ENCODE results near the gene WWC2.
"Not testable (repeated sequence)": the region's sequence is repeated elsewhere in the genome, so short reads cannot be mapped to it uniquely, and the experiment has no call there.

WWC2 gene

DNA sequence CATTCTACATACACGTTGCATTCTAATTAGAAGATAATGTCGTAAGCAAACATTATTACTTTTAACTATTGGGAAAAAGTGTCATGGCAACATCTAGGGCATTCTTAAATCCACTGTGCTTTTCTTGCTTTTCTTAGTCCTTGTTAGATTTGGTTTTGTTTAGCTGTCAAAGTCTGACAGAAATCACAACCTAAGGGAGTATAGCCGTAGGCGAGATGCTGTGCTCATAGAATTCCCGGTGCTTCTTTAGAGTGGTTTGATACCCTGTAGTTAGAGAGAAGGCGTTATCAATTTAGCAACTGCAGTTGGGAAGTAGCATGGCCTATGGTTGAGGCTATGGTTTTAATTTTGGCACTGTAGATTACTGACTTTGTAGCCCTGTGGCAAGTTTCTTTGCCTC, 45.7 kb downstream of the WWC2 start:
- DNase-seq: no peak

DNA sequence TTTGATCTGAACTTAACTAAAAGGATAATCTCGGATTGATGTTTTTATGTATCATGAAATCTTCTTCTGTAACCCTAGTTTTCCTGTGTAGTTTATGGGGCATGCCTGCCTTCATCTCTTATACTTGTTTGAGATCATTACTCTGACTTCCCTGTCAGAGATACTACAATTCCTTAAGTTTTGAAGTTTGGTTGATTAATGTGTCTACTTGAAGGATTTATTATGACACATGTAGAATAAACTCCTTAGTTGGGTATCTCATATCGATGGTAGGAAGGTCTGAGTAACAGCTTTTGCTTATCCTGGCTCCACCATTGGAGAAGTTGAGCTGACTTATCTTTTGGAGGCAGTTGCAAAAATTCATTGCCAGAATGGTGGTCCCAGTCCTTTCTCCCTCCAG, 46.7 kb downstream of the WWC2 start:
- DNase-seq: no peak

DNA sequence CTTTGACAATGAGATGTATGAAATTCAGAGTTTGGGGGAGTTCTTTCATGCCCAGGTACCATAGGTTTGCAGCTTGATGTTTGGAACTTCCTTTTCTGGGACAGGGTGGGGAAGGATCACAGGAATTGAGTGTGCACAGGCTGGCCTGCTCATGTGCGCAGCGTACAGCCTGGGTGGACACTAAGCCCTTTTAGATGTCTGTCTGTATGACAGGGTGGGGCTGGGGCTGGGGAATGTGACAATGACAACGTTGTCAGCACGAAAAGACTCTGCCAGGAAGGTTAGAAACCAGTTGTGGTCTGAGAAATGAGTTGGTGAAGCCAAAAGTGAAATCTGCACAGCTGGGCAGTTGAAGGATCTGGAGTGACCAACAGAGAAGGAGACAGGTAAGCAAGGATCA, 47.4 kb downstream of the WWC2 start:
- DNase-seq: no peak

DNA sequence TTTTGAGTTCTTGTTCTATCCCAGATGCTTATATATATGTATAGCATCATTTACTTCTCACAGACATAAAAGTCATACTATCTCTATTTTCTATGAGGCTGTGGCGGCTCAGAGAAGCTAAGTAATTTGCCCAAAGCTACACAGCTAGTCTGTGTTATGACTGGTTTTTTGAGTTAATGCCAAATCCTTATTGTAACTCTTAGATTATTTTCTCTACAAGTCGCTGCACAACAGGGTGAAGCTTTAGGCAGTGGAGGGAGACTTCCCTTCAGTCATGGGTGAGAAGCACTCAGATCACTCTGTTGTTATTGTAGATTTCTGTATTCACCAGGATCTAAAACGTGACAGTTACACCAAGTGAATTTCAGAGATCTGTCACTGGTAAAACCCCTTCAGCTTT, 48.1 kb downstream of the WWC2 start:
- DNase-seq: no peak

DNA sequence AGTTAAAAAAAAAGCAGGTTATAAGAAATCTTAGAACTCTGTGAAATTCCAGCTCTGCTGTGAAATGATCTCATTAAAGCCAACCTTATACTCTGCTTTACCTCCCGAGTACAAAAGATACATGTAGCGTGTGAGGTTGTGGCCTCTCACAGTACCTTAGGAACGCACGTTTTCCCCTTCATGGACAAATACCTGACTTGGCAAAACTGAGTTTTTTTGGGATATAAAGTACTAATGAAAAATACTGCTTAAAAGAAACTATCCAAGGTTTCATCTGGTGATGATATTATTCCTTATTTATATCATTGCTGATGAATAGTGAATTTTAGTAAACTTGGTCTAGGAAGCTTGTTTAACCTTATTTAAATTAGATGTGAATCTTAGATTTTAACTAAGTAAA, 48.9 kb downstream of the WWC2 start:
- DNase-seq: no peak

DNA sequence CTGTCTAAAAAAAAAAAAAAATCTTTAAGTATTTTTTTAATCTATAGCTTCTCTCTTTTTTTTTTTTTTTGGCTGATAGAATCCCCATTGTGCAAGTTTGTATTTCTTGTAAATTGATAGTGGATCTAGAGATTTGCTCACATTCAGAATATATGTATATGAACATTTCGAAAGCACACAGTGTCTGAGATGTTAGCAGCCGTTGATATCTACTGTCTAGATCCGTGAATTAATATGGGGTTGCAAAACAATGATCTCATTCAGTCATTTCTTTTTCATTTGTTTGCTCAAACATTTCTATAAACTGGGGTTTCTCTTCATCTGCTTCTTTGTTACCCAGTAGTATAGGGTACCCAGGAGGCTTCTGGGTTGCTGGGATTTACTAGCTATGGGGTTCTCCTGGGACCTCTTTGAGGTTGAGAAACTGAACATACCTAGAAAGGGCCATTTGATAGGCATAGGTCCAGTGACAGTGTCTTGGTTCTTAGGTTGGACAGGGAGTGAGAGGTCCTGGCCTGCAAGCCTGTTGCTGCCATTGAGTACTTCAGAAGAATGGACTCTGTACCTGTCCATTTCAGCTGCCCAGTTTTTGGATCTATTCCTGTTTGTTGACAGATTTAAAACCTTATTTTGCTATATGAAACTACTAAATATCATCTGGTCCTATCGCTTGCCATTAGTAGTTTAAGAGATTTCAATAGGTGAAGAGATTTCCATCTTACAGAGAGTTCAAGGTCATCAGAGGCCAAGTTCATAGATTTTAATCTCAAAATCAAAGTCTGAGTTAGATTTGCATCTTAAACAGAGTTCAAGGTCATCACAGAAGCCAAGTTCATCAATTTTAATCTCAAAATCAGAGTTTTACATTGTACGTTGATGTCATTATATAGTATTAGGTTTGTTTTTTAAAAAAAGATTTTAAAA, 50.8 kb downstream of the WWC2 start:
- no peak for DNase-seq

DNA sequence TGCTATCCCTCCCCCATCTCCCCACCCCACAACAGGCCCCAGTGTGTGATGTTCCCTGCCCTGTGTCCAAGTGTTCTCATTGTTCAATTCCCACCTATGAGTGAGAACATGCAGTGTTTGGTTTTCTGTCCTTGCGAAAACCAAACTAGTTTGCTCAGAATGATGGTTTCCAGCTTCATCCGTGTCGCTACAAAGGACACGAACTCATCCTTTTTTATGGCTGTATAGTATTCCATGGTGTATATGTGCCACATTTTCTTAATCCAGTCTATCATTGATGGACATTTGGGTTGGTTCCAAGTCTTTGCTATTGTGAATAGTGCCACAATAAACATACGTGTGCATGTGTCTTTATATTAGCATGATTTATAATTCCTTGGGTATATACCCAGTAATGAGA, 51.6 kb downstream of the WWC2 start:
- DNase-seq: not testable (repeated sequence)

DNA sequence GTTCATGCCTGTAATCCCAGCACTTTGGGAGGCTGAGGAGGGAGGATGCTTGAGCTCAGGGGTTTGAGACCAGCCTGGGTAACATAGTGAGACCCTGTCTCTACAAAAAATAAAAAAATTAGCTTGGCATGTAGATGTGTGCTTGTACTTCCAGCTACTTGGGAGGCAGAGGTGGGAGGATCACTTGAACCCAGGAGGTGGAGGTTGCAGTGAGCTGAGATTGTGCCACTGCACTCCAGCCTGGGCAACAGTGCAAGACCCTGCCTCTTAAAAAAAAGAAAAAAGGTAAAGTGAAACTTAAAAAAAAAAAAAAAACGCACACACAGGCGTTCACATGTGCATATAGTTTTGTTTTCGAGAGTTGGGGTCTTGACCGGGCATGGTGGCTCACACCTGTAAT, 53.2 kb downstream of the WWC2 start:
- not testable (repeated sequence) for DNase-seq

DNA sequence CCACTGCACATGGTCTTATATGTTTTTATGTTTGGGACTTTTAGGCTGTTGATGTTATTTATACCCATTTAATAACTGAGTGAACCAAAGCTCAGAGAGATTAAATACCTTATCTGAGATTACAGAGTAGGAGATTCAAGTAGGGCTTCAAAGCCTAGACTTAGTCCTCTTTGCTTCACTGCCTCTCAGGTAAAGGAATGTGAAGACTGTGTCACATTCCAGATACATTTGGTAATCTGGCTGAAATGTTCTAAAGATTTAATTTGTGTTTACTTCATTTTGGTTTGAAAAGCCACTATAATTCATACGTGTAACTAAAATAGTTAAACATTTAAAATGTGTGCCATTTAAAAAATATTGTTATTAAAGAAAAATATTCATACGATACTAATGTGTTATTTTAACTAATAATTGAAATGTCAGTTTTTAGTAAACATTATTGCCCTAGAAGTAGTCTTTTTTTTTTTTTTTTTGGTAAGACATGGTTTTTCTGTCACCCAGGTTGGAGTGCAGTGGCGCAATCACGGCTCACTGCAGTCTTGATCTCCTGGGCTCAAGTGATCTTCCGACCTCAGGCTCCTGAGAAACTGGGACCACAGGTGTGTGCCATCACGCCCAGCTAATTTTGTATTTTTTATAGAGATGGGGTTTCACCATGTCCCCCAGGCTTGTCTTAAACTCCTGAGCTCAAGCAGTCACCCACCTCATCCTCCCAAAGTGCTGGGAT, 54.3 kb downstream of the WWC2 start:
- DNase-seq: no peak

DNA sequence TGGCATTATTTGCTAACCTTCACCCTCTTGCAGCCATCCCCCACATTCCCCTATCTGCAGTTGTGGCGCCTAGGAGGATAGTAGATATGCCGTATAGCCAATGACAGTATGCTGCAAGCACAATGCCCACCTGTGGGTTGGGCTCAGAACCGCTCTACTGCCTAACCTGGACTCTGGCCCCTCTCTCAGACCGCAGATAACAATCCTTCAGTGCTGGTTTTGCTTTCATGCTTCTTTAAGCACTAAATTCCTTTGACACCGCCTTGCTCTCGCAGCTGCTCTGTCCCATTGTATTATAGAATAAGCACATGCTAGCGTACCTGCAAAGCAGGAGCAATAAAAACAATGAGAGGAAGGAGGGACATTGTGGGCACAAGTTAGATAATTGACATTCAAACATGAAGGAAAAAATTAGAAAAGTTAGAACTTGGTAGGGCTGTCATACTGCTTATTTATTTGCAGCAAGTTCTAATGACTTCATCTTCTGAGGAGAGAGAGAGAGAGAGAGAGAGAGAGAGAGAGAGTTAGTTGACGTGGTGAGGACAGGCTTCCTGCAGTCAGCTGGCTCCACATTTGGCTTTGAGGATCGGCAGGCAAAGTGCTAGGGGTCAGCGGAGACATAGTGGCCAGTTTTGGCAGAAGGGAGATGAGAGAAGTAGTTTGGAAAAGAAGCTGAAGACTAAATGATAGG, 55.8 kb downstream of the WWC2 start:
- no peak for DNase-seq

DNA sequence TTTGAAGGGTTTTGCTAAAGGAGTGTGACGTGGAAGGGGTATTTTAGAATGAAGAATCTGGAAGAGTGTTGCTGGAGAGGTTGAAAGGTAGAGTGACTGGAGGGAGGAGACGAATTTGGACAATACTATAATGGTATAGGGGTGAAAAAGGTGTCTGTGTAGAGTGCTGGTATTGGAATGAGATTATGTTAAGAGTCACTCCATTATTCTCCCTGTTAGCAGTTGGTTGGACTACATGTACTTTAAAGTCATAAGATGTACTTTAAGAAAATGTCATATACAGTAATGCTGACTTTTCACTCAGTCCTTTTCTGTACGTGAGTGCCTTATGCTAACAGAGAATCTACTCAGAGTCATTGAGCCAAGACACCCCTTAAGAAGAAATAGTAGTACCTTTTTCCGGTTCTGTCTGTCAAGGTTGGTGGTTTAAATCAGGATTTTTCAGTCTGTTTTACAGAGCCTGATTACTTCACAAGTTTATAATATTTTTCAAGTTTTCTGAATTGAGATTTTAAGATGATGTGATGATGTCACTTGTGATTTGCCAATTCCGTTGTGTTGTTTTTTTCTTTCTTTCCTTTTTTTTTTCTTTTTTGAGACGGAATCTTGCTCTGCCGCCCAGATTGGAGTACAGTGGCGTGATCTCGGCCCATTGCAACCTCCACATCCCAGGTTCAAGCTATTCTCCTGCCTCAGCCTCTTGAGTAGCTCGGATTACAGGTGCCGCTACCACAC, 56.6 kb downstream of the WWC2 start:
- no peak for DNase-seq

DNA sequence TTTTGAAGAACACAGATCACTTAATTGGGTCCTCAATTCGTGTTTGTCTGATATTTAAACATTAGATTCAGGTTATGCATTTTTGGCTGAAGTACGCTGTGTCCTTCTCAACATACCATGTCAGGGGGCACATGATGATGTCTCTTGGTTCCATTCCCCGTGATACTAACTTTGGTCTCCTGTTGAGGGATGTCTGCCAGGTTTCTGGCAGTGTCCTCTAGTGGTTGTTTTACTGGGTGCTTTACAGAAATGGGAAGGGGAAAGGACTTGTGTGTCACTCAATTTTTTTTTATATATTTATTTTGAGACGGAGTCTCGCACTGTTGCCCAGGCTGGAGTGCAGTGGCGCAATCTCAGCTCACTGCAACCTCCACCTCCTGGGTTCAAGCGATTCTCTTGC, 58.2 kb downstream of the WWC2 start:
- DNase-seq: no peak

DNA sequence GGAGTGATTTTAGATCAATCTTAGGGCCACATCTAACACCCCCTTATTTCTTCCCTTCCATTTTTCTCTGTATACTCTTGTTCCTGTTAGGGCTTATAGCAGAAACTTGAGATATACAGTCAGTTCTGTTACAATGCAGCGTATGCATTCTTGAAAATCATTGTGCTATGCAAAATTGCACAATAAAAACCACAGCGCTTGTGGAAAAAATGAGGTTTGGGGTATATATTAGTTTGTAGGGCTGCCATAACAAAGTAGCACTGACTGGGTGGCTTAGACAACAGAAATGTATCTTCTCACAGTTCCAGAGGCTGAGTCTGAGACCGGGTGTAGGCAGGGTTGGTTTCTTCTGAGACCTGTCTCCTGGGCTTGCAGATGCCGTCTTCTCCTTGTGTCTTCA, 59.0 kb downstream of the WWC2 start:
- no peak for DNase-seq

DNA sequence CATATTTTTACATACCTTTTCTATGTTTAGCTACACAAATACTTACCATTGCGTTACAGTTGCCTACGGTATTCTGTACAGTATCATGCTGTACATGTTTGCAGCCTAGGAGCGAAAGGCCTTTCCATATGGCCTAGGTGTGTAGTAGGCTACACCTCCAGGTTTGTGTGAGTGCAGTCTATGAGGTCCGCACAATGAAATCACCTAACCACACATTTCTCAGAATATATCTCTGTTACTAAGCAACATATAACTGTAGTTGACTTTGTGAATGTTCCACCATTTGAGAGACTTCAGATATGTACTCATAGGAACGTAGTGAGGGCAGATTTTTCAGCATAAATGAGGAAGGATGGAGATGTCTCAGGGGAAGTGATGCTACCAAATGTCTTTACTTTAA, 62.6 kb downstream of the WWC2 start:
- no peak for DNase-seq

DNA sequence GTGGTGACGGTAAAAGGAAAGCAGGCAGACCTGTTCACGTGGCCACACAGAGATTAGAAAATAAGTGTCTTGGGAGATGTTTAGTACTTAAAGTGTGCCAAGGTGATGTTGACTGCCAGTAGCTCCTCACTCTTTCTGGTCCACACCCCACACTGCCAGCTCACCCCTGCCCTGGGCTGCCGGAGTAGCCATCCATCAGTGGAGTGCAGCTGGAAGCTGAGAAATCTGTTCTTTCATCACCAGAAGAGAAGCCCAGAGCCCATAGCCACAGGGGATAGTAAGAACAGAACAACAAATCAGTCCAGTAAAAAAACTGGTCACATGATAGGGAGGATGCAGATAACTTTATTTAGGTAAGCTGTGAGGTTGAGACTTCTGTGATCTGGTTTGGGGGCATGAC, 64.1 kb downstream of the WWC2 start:
- DNase-seq: no peak

DNA sequence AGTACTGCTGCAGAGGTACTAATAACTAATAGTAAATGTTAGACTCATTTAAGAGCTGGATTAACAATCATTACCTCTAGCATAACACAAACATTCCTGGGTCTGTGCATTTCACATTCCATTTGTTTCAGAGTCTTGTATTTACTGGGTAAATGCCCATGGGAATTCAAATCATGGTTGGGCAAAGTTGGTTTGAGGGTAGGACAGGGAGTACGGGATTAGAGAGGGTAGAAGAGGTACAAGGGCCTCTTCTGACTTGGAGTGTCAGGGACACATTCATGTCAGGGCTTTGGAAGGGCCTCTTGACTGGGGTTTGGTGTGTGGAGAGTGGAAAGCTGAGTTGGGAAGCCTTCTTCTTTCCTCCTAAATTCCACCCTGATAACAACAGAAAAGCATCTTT, 65.9 kb downstream of the WWC2 start:
- no peak for DNase-seq

DNA sequence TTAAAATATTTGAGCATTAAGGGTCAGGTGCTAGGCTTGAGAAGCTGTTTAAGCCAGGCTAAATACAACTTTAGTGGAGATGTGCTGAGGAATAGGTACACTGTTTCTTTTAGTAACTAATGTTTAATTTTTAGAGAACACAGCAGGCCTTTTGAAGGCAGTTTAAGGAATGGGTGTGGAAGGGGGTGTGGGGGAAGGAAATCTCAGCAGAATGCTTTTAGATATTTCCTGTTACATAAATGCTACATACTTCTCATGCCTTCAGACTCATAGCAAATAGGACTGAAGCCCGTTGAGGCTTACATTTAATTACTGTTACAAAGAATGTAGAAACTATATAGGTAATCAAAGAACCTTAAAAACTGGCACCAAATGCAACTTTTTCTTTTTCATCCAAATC, 66.3 kb downstream of the WWC2 start:
- DNase-seq: no peak

DNA sequence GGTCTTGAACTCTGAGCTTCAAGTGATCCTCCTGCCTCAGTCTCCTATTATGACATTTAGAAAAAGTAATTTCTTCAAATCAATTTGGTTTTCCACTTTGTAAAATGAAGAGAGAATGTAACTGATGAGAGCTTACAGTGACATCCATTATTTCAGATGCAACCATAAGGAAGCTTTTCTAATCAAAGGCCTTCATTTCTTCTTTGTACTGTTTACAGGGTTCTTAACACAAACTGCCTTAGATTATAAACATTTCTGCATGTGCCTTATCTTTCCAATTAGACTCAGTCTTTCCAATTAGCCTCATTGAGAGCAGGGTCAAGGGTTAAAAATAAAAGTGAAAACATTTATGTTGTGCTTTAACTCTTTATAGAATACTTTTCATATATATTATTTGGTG, 71.8 kb downstream of the WWC2 start:
- no peak for DNase-seq

DNA sequence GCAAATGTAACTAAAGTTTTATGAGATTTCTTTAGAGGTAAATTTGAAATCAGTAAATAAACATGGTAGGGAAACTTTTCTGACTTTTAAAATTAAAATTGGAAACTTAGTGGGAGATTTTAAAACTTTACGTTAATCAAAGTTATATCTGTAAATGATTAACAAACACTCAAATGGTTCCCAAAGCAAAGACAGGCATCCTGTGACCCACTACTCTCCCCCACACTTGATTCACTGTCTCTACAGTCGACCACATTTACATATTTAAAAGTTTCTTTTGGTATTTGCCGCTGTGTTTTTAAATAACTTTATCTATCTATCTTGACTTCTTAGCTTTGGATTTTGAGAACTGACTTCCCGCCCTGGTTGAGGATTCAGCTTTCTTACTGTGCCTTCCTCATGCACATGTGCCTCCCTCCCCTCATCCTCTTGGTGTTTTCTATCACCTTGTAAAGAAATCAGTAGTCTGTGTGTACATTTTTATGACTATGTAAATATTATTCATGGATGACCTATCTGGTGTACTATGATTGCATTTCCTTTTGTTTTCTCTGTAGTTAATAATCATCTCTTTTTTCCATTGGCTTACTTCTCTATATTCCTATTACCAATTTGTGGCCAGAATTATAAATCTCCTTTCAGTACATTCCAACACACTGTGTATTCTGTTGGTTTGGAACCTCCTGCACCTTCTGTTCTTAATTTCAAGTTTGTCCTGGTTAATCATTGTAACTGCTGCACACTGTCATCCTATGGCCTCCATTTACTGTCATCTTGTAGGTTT, 72.6 kb downstream of the WWC2 start:
- no peak for DNase-seq

DNA sequence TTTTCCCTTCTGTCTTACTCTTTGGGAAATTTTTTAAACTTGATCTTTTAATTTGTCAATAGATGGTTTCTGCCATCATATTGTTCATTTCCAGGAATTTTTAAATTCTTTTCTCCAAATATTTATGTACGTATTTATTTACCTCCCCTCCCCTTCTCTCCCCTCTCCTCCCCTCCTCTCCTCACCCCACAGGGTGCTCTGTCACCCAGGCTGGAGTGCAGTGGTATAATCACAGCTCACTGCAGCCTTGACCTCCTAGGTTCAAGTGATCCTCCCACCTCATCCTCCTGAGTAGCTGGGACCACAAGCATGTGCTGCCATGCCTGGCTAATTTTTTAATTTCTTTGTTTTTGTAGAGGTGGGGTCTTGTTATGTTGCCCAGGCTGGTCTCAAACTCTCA, 73.8 kb downstream of the WWC2 start:
- DNase-seq: no peak

DNA sequence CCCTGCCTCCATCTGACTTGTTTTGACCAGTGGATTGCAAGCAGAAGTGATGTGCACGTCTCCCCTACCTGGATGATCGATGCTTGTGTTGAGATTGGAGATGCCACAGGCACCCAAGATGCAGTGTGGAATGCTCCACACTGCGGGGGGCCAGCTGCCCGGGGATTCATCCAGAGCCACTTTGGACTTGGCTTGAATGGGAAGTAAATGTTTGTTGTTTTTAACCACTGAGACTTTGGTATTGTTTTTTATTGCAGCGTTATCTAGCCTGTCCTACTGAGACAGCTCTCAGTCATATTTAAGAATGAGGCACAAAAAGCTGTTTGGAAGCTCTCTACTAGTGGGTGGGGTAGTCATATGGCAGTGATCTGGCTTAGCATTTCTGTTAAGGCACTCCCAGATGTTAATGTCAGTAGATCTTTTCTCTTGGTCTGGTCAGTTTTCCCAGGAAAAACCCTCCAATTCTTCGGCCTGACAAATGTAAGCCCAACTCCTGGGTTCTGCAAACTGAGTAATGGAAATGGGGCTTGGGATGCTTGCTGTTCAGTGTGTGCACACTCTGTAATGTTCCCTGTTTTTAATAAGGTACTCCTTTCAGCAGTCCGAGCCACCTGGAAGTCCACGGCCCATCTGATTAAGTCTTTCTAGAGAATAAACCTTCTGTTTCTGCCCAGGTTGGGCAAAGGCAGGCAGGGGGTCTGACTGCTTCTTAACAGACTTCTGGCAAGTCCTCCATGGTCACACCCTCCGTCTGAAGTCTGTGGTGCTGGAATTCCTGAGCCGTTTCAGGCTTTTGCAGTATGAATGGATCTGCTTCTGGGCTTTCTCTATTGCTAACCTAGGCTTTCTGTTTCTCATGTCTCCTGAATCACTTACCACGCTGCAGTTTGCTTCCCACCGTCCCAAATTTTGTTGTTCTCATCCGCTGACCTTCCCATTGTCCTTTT, 74.8 kb downstream of the WWC2 start:
- no peak for DNase-seq
